NCI-H524 (cell line): ENCODE results near the gene ANO4.
A peak's percentile ranks its signal among the peaks of the same experiment; 100 is the strongest.
"Not testable (repeated sequence)": the region's sequence is repeated elsewhere in the genome, so short reads cannot be mapped to it uniquely, and the experiment has no call there.

Experiments
- DNase-seq, 2 experiments: peaks; one replicate each; lab custom pipeline; 2025; lab: John Stamatoyannopoulos, UW

The ANO4 gene

DNA sequence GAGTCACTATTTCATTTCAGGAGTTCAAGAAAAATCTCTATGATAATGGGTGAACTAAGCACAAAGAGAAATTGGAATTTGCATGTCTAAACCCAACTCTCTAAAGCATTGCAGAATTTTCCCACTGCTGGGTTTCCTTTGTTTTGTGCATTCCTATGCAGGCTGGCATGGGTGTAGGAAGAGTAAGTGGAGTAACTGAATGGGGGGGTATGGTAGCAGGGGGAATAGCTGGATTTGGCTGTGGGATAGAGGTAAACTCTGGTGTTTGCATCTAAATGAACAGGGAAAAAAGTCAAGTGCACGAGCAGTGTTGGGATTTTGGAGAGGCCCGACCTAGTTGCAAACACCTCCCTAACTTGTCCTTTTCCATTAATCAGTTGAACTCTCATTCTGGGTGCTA, 159.1 kb downstream of the ANO4 start:
- no peak for DNase-seq

DNA sequence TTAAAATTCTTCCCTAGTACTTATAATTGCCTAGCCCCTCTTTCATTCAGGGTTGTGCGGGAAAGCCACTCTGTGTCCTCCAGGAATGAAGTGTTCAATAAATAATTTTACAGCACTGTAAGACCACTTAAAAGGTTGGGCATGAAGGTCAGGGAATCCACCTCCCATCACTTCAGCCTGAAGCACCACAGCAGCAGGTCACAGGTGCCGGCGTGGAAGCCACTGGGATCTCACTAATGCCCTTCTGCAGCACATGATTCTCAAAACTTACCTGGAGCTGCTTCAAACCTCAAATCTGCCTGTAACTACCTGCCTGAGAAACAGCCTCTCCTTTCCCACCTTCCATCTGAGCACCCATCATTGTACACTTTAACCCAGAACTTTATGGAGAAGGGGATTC, 159.5 kb downstream of the ANO4 start:
- no peak for DNase-seq

DNA sequence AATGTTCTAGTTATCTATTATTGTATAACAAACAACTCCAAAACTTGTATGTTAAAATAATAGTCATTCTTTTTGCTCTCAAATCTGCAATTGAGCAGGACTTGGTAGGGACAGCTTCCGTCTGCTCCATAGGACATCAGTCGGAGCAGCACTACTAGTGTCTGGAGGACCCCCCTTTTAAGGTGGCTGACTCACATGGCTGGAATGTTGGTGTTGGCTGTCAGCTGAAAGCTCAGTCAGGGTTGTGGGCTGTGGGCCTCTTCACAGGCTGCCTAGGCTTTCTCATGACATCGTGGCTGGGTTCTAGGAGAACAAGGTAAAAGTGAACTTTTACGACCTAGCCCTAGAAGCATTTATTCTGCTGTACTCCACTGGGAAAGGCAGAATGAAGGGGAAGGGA, 160.6 kb downstream of the ANO4 start:
- DNase-seq = no peak

DNA sequence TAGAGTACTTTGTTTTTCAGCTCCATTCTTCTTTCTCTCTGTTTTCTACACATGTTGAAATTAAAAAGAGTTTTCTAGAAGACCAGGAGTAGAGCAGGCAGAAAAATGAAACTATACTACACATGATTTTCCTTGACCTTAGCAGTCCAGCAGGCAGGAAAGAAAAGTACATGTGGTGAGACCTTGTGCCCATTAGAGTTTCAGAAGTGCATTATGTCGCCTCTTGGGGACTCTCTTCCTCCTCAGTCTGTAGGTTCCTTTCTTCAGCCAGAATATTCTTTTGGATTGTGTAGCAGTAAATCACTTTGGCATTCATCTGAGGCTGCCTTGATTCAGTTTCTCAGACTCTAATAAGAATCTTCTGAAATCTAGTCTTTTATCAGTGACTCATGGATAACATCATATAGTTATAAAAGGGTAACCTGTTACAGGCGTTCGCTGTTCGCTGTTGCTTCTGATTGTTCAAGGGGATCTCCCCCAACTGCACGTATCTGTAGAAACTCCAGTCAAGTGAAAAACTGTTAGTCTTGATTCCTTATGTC, 161.8 kb downstream of the ANO4 start:
- no peak for DNase-seq

DNA sequence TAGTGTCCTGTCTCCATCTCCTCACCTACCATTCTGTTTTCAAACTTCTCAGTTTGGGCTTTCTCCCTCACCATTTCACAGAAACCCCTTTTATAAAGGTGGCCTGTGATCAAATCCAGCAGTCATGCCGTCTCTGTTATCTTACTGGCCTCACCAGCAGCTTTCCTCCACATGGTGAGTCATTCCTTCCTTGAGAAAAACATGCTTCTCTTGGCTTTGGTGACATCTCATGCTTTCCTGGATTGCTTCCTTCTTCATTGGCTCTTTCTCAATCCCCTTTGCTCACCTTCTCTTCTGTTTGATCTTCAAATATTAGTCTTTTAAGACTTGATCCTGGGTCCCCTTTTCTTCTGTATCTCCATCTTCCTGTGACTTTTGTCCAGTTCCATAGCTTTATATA, 164.9 kb downstream of the ANO4 start:
- no peak for DNase-seq

DNA sequence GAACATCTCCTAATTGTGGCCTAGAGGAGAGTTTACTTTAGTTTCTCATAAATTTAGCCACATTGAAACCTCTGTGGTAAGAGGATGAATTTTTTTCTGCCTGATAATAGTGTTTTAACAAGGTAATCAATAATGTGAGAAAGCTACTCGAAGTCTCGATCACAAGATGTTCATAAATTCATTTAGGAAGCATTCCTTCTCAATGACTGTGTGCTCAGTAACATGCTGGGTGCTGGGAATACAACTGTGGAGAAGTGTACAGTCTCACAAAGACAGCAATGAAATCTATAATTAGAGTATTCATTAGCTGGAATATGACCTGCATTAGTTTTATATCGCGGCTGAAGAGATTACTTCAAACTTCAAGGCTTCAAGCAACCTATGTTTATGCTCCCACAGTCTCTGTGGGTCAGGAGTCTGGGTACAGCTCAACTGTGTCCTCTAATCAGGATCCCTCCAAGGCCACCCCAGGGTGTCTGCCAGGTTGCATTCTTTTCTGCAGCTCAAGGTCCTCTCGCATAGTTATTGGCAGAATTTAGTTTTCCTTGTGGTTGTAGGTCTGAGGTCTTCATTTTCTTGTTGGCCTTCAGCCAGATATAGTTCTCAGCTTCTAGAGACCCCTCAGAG, 167.6 kb downstream of the ANO4 start:
- DNase-seq = no peak

DNA sequence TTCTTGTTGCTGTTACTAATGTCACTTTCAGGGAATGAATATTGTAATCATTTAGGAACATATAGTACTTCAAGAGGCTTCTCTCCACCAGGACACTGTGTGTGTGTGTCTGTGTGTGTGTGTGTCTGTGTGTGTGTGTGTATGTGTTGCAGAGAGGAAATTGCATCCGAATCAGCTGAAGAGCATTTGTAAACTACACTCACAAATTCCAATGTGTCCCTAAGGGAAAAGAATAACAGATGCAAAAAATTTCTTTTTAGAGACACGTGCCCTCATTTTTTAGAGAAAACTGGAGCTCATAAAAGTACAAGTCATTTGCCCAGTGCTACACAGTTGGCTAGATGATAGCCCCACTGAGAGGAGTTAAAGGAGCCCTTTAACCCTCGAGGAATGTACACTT, 168.8 kb downstream of the ANO4 start:
- no peak for DNase-seq

DNA sequence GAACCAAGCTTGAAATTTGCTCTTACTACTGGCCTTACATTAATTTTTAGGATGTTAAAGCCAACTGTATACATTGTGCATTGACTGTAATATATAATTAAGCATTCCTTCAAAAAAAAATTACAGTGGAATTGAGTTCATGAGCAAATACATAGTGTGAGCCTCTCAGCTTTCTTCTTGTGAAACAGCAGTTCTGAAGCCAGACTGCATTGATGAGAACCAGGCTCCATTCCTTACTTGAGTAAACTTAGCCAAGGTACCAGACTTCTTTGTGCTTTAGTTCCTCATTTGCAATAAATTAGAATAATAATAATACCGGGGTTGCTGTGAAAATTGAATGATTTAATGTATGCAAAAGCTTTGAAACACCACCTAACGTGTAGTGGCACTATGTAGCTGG, 169.5 kb downstream of the ANO4 start:
- no peak for DNase-seq

DNA sequence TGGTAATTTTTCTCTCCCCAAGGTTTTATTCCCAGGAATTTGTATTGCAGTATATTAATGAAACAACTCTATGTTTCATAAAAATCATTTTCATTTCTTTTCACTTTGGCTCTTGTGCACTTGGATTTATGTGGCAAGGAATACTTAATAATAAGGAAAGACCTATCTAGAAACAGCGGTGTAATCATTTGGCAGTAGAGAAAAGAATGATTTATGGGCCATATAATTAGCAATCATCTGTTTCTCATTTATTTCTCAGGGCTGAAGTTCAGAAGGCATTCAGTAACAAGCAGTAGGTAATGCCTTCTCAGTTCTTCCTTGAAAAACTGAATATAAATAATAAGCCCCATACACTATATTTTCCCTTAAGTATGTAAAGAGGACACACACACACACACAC, 172.6 kb downstream of the ANO4 start:
- DNase-seq = no peak

DNA sequence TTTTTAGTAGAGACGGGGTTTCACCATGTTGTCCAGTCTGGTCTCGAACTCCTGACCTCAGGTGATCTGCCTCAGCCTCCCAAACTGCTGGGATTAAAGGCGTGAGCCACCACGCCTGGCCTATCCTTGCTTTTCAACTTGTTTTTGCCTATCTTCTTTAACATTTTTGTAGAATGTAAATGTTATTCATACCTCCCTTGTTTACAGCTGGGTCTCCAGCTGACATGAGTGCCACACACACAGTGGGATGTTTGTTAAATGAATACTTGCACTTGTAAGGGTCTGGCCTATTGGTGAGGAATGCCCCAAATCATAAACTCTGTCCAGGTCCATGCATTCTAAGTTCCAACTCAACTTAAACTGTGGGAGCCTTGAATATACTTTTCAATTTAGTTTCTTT, 176.3 kb downstream of the ANO4 start:
- no peak for DNase-seq

DNA sequence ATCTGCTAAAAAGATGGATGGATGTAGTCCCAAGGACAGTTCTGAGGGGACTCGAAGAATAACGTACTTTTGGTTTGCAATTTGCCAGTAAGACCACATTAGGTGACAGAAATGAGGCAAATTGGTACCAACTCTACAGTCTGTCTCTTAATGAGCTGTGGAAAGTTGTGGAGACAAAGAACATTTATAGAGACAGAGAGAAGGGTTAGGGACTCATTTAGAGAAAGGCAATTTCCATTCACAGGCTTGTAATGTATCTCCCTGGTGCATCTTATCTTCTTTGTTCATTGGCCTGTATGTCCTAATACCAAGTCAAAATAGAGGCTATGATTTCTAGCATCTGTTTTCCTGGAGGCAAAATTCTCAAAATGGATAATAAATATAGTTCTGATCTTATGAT, 177.5 kb downstream of the ANO4 start:
- DNase-seq = no peak

DNA sequence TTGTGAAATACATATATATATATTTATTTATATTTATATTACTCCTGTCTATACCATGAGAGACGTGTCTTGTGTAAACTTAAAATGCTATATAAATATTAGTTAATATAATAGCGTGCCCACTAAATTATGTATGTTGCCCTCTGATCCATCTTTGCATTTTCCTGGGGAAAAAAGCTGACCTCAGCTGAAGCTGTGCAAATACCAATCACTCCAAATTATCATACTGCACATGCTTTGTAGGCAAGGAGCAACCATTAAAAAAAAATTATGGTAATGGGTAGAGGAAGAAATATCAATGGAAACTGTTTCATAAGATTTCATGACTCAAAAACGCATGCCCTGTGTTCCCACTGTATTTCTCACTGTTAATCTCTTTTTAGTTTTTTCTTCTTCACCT, 179.8 kb downstream of the ANO4 start:
- no peak for DNase-seq

DNA sequence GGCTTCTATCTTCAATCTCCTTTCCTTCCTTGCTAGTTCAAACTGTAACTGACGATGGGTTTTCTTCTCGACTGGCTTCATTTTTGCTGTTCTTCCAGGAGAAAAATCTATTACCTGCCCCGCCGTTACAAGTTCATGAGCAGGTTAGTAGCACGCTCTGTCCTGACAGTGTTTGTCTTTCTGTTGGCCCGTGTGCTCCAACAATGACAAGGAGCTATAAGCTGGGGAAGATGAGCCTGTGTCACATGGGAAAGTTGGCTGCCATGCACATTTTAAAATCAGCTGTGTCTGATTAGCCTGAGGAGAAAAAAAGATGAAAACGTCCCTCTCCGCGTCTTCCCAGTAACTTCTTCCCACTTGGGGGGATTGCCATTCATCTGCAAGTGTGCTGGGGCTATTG, 180.2 kb downstream of the ANO4 start:
- DNase-seq = no peak

DNA sequence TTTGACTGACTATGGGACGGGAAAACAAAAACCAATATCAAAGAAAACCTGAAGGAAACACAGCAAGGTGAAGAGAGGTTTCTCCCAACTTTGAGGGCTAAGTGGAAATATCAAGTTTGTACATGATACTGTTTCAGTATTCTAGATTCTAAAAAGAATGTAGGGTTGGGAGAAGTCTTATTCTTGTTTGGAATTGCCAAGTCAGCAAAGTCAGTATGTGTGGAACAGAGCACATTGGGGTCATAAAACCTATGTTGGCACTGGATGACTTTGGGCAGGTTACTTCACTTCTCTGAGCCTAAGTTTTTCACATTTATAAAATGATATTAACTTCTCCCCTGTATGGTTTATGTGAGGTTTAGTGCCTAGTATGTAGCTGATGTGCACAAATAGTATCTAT, 182.2 kb downstream of the ANO4 start:
- no peak for DNase-seq

DNA sequence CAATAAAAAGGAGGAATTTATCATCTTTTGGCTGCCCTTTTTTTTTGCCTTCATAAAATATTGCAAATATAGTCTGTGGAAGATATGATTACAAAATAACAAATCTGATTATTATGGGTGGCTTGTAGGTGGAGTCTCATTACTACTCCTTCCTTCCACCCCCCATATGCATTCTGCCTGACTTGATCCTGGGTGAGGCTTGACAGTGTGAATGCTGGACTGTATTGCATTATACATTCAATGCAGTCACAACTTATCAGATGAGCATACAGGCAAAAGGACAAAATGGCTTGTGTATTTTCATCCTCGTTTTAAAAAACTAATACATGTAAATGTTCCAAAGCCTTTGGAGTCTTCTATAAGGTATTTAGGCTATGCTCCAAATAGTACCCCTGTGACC, 186.3 kb downstream of the ANO4 start:
- no peak for DNase-seq

DNA sequence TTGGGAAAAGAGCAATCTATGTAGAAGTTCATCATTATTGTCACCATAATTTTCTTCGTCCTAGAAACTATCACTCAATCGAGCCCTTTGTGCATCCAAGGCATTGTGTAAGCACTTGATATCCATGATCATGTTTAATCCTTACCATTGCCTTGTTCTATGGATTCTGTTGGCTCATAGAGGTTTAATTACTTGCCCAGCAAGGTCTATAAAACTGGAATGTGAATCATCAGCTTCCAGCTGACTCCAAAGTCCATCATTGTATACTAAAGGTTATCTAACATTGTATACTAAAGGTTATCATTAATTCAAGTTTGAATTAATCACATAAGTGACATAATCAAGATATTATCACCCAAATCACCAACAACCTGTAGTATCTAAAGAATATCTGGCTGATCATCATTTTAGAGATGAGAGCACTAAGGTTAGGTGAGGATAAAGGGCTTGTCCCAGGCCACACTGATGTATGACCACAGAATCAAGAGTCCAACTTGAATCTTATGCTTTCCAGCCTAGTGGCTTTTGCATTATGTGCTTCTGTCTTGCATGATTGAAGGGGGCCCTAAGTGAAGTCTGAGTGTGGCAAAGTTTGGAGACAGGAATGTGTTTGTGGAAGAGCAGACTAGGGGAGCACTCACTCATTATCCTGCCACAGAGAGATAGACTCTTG, 188.1 kb downstream of the ANO4 start:
- DNase-seq = no peak

DNA sequence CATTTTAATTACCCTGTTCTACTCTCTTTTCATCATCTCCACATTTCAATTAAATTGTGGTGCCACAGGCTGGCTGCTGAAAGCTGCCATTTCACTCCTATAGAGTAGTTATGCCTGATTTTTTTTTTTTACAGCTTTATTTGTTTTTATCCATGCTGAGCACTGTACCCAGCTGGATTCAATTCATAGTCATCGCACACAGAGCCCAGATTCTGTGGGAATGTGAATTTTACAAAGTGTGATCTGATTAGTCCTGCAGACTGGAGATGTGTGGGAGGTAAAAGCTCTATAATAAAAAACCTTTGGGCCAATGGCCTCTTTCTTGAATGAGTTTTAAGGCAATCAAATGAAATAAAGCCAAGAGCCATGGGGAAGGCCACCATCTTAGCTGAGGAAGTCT, 190.2 kb downstream of the ANO4 start:
- no peak for DNase-seq

DNA sequence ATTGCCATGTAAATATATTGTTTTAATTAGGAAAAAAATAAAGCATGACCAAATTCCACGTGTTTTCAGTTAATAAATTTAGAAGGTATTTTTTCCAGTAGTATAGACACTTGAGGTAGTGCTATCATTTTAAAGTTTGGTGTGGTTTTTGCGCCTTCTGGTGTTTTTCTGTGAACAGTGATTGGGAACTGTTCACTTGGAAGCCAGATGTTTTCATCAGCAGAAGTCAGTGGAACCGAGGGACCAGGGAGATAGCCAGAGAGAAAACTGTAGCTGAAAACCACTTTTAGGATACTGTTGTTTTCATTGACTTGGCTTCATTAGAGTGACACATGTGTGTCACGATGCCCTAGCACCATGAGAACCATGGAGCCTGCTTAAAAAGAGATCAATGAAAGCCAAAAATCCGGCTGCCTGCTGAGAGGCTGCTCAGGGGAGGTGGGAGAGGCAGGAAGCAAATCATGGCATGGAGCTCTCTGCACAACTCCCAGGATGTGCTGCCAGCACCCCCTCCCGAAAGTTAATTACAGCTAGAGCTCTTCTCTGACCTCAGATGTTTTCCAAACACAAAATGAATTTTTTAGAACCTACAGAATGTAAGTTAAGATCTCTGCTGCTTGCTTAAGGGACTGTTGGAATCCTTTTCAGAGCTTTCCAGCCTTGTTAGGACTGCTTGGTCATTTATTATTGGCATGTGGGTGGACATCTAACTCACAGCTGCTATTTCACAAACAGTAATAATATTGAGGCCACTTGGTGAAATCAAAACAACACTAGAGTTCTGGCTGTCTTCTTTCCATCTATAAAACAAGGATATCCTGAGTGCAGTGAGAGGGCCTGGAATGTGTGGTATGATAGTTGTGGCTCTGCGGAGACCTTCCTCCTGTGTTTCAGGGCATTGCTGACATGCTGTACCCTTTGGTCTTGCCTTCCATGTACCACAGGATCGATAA, 192.3 kb downstream of the ANO4 start:
- DNase-seq = no peak

DNA sequence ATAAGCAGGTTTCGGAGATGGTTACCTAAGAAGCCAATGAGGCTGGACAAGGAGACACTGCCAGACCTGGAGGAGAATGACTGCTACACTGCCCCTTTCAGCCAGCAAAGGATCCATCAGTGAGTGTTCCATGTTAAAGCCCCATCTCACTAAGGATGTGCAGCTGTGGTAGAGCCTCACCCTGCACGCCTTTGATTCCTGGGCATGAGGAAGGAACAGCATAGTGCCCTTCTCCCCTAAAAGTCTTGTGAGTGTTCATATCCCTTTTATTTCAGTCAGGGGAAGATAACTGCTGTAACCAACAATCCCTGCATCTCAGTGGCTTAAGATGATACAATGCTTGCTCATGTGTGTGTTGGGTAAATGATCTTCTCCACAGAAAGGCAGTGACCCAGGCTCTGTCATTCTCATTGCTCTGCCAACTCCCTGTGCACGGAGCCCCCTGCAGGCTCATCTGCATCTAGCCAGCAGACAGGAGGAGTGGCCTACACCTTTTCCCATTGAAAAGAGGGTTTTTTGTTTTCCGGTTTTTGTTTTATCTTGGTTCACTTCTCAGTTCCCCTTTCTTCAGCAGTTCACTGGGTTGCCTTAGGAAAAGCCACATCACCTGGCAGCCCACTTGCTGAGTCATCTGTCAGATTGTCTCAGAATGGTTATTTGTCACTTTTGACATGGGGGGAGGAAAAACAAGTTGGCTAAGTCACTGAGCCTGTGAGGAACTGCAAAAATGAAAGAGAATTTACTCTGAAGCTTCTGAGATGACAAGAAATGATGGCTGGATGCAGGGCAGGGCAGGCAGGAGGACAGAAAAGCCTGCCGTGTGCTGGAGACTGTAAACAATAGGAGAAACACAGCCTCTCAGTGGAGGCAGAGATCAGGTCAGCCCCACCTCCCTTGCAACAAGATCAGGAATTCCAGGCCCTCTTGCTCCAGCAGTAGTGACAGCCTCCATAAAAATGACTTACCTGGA, 193.3 kb downstream of the ANO4 start:
- DNase-seq = peak in 1 of 2 experiments; percentile 24

DNA sequence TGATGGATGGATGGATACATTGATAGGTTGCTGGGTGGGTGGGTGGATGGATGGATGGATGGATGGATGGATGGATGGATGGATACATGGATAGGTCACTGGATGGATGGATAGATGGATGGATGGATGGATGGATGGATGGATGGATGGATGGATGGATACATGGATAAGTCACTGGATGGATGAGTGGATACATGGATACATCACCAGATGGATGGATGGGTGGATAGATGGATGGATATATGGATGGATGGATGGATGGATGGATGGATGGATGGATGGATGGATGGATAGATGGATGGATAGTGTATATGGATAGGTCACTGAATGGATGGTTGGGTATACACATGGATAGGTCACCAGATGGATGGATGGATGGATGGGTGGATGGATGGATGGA, 194.9 kb downstream of the ANO4 start:
- DNase-seq = not testable (repeated sequence)

DNA sequence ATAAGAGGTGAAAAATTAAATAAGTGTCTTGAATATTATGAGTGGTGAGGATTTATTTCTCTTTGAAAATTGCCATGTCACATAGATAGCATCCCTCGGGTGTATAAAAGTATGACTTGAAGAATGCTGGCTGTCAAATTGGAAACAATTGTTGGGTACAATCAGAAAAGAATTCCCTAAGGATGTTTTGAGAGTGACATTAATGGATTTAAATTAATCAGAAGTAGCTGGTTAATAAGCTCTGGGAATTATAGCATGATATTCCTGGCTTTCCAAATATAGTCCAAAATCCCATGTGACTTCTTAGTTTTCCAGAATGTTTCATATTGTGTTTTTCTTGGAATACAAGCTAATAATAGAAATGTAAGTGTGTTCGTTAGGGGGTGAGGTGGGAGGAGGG, 196.5 kb downstream of the ANO4 start:
- DNase-seq = no peak

DNA sequence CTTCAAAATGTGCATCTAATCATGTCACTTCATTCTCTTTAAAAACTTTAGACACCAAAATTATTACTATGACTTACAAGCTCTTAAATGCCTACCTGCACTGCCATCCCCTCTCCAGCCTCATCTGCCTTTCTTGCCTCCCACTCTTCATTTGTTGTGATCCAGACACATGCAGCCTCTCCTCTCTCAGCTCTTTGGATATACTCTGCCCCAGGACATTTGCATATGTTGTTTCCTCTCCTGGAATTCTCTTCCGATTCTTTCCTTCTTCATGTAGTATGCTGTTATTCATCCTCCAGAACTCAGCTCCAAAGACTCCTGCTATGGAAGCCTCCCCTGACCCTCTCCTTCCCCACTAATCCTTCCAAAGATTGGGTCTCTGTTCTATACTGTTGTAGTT, 197.6 kb downstream of the ANO4 start:
- no peak for DNase-seq
